Measurements from ENCODE around the gene CHTF18.

DNA sequence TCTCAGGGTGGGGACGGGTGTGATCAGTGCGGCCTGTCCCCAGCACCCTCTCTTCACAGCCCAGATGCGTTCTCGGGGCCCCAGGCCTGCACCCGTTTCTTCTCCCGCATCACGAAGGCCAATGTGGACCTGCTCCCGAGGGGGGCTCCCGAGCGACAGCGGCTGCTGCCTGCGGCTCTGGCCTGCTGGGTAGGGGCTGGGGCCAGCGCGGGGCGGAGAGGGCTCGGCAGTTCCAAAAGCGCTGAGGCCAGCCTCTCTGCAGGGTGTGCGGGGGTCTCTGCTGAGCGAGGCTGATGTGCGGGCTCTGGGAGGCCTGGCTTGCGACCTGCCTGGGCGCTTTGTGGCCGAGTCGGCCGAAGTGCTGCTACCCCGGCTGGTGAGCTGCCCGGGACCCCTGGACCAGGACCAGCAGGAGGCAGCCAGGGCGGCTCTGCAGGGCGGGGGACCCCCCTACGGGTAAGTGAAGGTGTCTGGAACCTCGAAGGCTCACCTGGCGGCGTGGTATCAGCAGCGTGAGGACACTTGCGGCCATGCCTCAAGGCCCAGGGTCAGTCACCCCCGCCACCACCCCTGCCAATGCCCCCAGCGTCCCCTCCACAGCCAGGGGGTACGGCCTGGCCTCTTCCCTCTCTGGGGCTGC is 23.5 kb upstream of the CHTF18 start:
- no peak for TF ChIP-seq POLR2A (IDR thresholded peaks at IDR 0.05)
- TF ChIP-seq, protein P1, sequence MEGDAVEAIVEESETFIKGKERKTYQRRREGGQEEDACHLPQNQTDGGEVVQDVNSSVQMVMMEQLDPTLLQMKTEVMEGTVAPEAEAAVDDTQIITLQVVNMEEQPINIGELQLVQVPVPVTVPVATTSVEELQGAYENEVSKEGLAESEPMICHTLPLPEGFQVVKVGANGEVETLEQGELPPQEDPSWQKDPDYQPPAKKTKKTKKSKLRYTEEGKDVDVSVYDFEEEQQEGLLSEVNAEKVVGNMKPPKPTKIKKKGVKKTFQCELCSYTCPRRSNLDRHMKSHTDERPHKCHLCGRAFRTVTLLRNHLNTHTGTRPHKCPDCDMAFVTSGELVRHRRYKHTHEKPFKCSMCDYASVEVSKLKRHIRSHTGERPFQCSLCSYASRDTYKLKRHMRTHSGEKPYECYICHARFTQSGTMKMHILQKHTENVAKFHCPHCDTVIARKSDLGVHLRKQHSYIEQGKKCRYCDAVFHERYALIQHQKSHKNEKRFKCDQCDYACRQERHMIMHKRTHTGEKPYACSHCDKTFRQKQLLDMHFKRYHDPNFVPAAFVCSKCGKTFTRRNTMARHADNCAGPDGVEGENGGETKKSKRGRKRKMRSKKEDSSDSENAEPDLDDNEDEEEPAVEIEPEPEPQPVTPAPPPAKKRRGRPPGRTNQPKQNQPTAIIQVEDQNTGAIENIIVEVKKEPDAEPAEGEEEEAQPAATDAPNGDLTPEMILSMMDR (IDR thresholded peaks at IDR 0.05) = no peak
- TF ChIP-seq POLR2AphosphoS5 (IDR thresholded peaks at IDR 0.05; ENCODE audit: insufficient read depth in 1 of 2, low read depth in 1 of 2) = no peak

All from vagina (tissue), 2 donors.